Spleen (tissue), 11 donors: ENCODE results near the gene MMP12. TPM values are rescaled to one million over a fixed set of nuclear protein-coding genes. Genes with fewer than 3 reads are reported as not detected.

Experiments
- DNase-seq: peaks from one replicate; pipeline ENCODE4 v3.0.0-alpha.2; 2020
- H3K27ac ChIP-seq, 8 donors: fragments of 200-600 bp; sonication (generic) in 7 of 8; 1 replicate in 4 of 8; 2 replicates in 4 of 8; pipeline versions ENCODE4 v1.5.0 to v1.8.0; 2016 to 2021; ENCODE audit warnings: inconsistent platforms in 4 of 8, mild to moderate bottlenecking in 4 of 8, moderate library complexity in 1 of 8
- H3K27me3 ChIP-seq, 7 donors: fragments of 200-600 bp; sonication (generic) in 6 of 7; replicated peaks in 1 of 7; 1 replicate in 4 of 7; 2 replicates in 3 of 7; pipeline versions ENCODE4 v1.5.0 to v1.8.0; 2016 to 2021; ENCODE audit warnings: inconsistent platforms in 3 of 7, mild to moderate bottlenecking in 1 of 7
- H3K36me3 ChIP-seq, 6 donors: fragments of 200-600 bp; sonication (generic) in 5 of 6; 1 replicate in 4 of 6; 2 replicates in 2 of 6; pipeline versions ENCODE4 v1.5.0 to v1.8.0; 2016 to 2021; ENCODE audit warnings: inconsistent platforms in 2 of 6
- H3K4me1 ChIP-seq, 6 donors: fragments of 200-600 bp; sonication (generic) in 5 of 6; 1 replicate in 3 of 6; 2 replicates in 3 of 6; pipeline versions ENCODE4 v1.5.0 to v1.8.0; 2016 to 2021; ENCODE audit warnings: inconsistent platforms in 3 of 6
- H3K4me3 ChIP-seq, 8 donors: fragments of 200-600 bp; sonication (generic) in 7 of 8; 1 replicate in 4 of 8; 2 replicates in 4 of 8; pipeline versions ENCODE4 v1.5.0 to v1.8.0; 2016 to 2021; ENCODE audit warnings: inconsistent platforms in 4 of 8, mild to moderate bottlenecking in 4 of 8, moderate library complexity in 2 of 8
- H3K9me3 ChIP-seq, 8 donors: fragments of 200-600 bp; sonication (generic) in 7 of 8; 1 replicate in 4 of 8; 2 replicates in 4 of 8; pipeline versions ENCODE4 v1.5.0 to v1.8.0; 2016 to 2021; ENCODE audit warnings: inconsistent platforms in 4 of 8
- POLR2A ChIP-seq, 3 donors: fragments of 450-650 bp; IDR thresholded peaks; one replicate each; pipeline ENCODE4 v1.5.1; 2017; ENCODE audit warnings: antibody characterized with exemption in 3 of 3, mild to moderate bottlenecking in 1 of 3
- POLR2AphosphoS5 ChIP-seq, 3 donors: sonication (generic); formaldehyde crosslinking; IDR thresholded peaks; one replicate each; pipeline ENCODE4 v1.5.1; 2017; ENCODE audit warnings: antibody characterized with exemption in 3 of 3
- WGBS, 5 donors: extraction: QIAGEN DNeasy Blood & Tissue Kit in 3 of 5; methylation state at CpG; one replicate each; pipeline versions ENCODE4 v1.1.5 to v1.1.7; 2013 to 2018; 5-methylcytosine and 5-hydroxymethylcytosine counted together
- intact Hi-C: fragments of 100-400 bp; cut with DNase I; formaldehyde crosslinking; loops from one replicate; pipeline ENCODE4 v1.15.0; 2023; ENCODE audit warnings: low total_unique reads
- polyA plus RNA-seq, 3 donors: library from polyadenylated mRNA; stranded (reverse); fragments of 200-250 nt; gene quantifications; one replicate each; pipeline ENCODE4 v1.2.1, GENCODE V29; 2013
- total RNA-seq, 7 donors: library from RNA; depleted of rRNA in 3 of 7; stranded (reverse); fragments of >200 nt in 3 of 7; fragmentation: NEBNext Ultra II Directional in 4 of 7; extraction: Animal tissue kit (Norgen Biotek cat#: 25700) in 4 of 7; gene quantifications; one replicate each; pipeline versions ENCODE4 v1.1.0 to v1.2.1, GENCODE V29; 2016 to 2021
- TF ChIP-seq, protein P1 (sequence below), 11 experiments: fragments of 200-600 bp in 7 of 11; fragments of 450-650 bp in 4 of 11; sonication (generic) in 4 of 11; IDR thresholded peaks in 8 of 11; conservative IDR thresholded peaks in 3 of 11; 1 replicate in 7 of 11; 2 replicates in 4 of 11; pipeline versions ENCODE4 v1.4.0 to v1.8.0; 2016 to 2021; ENCODE audit warnings: antibody characterized with exemption in 11 of 11, inconsistent platforms in 4 of 11, mild to moderate bottlenecking in 1 of 11
- donor health status: healthy with polysubstance abuse.
- donor health status: DM: no; HTN: no; CAD: no; lungs with moderate emphysema.
- donor health status: DM: no; HTN: no; CAD: no.
- donor health status: Bipolar disorder and iron deficiency.
- donor health status: healthy.
- donor health status: DM: no; HTN: no; CAD: no.
- donor health status: DM: yes; HTN: yes; CAD: no.

Gene MMP12
- total and polyA plus RNA-seq, 10 donors: 0.52 to 64.9 (median 4.8) TPM

DNA sequence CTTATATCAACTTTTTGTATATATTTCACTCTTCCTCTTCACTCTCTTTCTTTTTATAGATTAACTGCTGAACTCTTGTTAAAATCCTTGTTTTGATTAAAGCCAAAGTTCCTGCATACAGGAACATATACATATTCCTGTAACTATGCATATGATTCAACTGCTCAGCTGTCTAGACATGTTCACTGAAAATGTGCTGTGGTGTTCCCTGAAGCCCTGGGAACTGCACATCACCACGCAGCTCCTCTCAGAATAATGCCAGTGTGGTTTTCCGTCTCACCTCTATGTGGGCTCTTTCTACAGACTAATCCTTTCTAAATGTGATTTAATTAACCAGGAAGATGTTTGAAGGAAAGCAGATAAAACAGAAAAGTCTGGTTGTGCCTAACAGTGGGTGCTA is 25.6 kb upstream of the MMP12 start:
- TF ChIP-seq, protein P1, sequence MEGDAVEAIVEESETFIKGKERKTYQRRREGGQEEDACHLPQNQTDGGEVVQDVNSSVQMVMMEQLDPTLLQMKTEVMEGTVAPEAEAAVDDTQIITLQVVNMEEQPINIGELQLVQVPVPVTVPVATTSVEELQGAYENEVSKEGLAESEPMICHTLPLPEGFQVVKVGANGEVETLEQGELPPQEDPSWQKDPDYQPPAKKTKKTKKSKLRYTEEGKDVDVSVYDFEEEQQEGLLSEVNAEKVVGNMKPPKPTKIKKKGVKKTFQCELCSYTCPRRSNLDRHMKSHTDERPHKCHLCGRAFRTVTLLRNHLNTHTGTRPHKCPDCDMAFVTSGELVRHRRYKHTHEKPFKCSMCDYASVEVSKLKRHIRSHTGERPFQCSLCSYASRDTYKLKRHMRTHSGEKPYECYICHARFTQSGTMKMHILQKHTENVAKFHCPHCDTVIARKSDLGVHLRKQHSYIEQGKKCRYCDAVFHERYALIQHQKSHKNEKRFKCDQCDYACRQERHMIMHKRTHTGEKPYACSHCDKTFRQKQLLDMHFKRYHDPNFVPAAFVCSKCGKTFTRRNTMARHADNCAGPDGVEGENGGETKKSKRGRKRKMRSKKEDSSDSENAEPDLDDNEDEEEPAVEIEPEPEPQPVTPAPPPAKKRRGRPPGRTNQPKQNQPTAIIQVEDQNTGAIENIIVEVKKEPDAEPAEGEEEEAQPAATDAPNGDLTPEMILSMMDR (IDR thresholded peaks at IDR 0.05 in 8 of 11, conservative IDR thresholded peaks at IDR 0.05 in 3 of 11): no peak
- TF ChIP-seq POLR2A (IDR thresholded peaks at IDR 0.05): no peak
- no peak for TF ChIP-seq POLR2AphosphoS5 (IDR thresholded peaks at IDR 0.05)
- H3K9me3 ChIP-seq: peaks cover 0 to 9% (median 0%) of the 10 kb centered on the region in 8 donors
- no peak for DNase-seq
- no peaks in the 10 kb centered on the region for H3K36me3 ChIP-seq
- H3K4me1 ChIP-seq: no peaks in the 10 kb centered on the region
- no peak overlapping the region for H3K27ac ChIP-seq
- H3K4me3 ChIP-seq: no peak overlapping the region
- intact Hi-C loops: no loop called here
- H3K27me3 ChIP-seq: no peaks in the 10 kb centered on the region
- 79 to 94% (median 86%) methylated on average over 2 of the region's 2 CpGs for WGBS, 5 donors

DNA sequence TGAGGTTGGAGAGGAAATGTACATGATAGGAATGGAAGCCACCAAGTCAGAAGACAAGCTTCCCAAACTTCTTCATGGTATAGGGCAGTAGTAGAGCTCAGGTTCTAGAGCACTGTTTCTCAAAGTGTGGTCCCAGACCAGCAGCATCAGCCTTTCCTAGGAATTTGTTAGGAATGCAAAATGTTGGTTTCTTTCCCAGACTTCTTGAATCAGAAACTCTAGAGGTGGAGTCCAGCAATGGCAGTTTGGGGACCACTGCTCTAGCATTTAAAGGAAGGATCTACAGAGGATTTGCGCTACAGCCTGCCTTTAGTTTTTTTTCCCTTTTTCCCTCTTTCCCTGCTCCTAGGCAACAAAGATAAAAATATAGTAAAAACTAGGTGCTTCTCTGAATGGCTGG is 17.0 kb upstream of the MMP12 start:
- 91 to 100% (median 94%) methylated on average over 1 of the region's 1 CpG for WGBS, 5 donors
- intact Hi-C loops: no loop called here
- DNase-seq: no peak

DNA sequence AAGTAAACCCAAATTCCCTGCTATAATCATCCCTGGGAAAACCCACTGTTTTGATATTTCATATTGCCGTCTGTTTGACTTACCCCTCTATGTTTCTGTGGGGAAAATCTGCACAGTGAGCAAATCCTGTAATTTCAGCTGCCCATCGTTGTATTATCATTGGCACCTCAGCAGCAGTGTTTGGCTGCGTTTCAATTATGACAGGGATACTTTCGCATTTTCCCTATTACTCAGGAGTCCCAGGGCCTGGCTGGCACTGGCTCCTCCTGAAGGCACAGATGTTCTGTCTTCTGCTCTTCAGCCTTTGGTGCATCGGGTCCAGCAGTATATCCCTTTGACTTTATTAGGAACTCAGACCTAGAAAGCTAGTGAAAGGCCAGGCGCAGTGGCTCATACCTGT is 12.2 kb upstream of the MMP12 start:
- Histone ChIP-seq H3K4me1 (no peaks in the 10 kb centered on the region), H3K27me3 (no peaks in the 10 kb centered on the region), H3K36me3 (no peaks in the 10 kb centered on the region), H3K4me3 (no peak overlapping the region), H3K9me3 (no peaks in the 10 kb centered on the region), H3K27ac (no peak overlapping the region)
- DNase-seq: no peak
- TF ChIP-seq, protein P1 (IDR thresholded peaks at IDR 0.05 in 8 of 11, conservative IDR thresholded peaks at IDR 0.05 in 3 of 11): no peak
- no peak for TF ChIP-seq POLR2AphosphoS5 (IDR thresholded peaks at IDR 0.05)
- no peak for TF ChIP-seq POLR2A (IDR thresholded peaks at IDR 0.05)
- WGBS, 5 donors: 83 to 95% (median 87%) methylated on average over 6 of the region's 6 CpGs
- intact Hi-C loops: no loop called here

More for the DNA sequence above, 17.0 kb upstream of the MMP12 start:
- Histone ChIP-seq H3K9me3 (peaks cover 0 to 27% (median 6%) of the 10 kb centered on the region in 8 donors), H3K27me3 (no peaks in the 10 kb centered on the region), H3K4me1 (no peaks in the 10 kb centered on the region), H3K27ac (no peak overlapping the region), H3K4me3 (no peak overlapping the region), H3K36me3 (no peaks in the 10 kb centered on the region)
- TF ChIP-seq, protein P1 (IDR thresholded peaks at IDR 0.05 in 8 of 11, conservative IDR thresholded peaks at IDR 0.05 in 3 of 11): no peak
- TF ChIP-seq POLR2A (IDR thresholded peaks at IDR 0.05): no peak
- TF ChIP-seq POLR2AphosphoS5 (IDR thresholded peaks at IDR 0.05): no peak

DNA sequence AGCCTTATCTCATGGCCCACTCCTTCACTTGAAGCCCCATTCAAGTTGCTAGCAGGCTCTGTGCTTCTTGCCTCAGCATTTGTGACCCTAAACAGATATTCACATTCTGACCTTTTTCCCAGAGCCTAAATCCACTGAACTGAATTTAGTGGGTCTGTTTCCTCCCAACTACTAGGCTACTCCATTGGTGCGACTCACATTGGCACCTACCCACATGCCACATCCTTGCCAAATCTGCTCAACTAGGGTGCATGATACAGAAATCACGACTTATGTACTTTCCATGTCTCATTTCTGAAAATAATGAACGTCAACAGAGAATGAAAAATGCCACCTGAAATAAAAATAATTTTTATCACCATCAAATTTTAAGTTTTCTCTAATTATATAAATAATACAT is 8.4 kb upstream of the MMP12 start:
- Histone ChIP-seq H3K4me3 (no peak overlapping the region), H3K4me1 (no peaks in the 10 kb centered on the region), H3K27me3 (no peaks in the 10 kb centered on the region), H3K36me3 (no peaks in the 10 kb centered on the region), H3K27ac (peak overlapping the region in 3 of 8 donors; percentile 8 to 69 (median 24)), H3K9me3 (no peaks in the 10 kb centered on the region)
- intact Hi-C loops: no loop called here
- no peak for DNase-seq
- WGBS, 5 donors: 65 to 85% (median 73%) methylated on average over 3 of the region's 3 CpGs
- TF ChIP-seq, protein P1 (IDR thresholded peaks at IDR 0.05 in 8 of 11, conservative IDR thresholded peaks at IDR 0.05 in 3 of 11): no peak
- TF ChIP-seq POLR2A (IDR thresholded peaks at IDR 0.05) (no peak), POLR2AphosphoS5 (IDR thresholded peaks at IDR 0.05) (no peak)
